ENCODE measurements around the gene SHQ1. TPM values are rescaled to one million over a fixed set of nuclear protein-coding genes. Genes with fewer than 3 reads are reported as not detected.
"Not testable (repeated sequence)": the region's sequence is repeated elsewhere in the genome, so short reads cannot be mapped to it uniquely, and the experiment has no call there.

SHQ1 gene
- total and polyA plus RNA-seq, 9 donors, result 6.6 to 30.0 (median 14.8) TPM

GRCh38 chr3:72744330-72744729 lies 103.9 kb downstream of the SHQ1 start:
- Histone ChIP-seq H3K36me3 (no peaks in the 10 kb centered on the region), H3K4me1 (ENCODE audit: insufficient read depth) (no peaks in the 10 kb centered on the region), H3K27ac (no peak overlapping the region), H3K4me3 (no peak overlapping the region), H3K9me3 (no peaks in the 10 kb centered on the region), H3K27me3 (no peaks in the 10 kb centered on the region)
- intact Hi-C loops (cut with DNase I), result no loop called here
- no peak for DNase-seq
- WGBS, 3 donors, result 6 to 24% (median 6%) methylated on average over 1 of the region's 1 CpG
- TF ChIP-seq POLR2A (IDR thresholded peaks at IDR 0.05), result no peak
- TF ChIP-seq EP300 (IDR thresholded peaks at IDR 0.05), result no peak
- TF ChIP-seq CTCF (IDR thresholded peaks at IDR 0.05), result no peak

- DNase-seq, result no peak
- Histone ChIP-seq H3K9me3 (no peaks in the 10 kb centered on the region), H3K27ac (no peak overlapping the region), H3K36me3 (no peaks in the 10 kb centered on the region), H3K27me3 (no peaks in the 10 kb centered on the region), H3K4me3 (no peak overlapping the region), H3K4me1 (ENCODE audit: insufficient read depth) (peaks cover 3% of the 10 kb centered on the region)
- TF ChIP-seq POLR2A (IDR thresholded peaks at IDR 0.05) (no peak), CTCF (IDR thresholded peaks at IDR 0.05) (no peak), EP300 (IDR thresholded peaks at IDR 0.05) (no peak)
- intact Hi-C loops (cut with DNase I), result no loop called here
- 91 to 95% (median 93%) methylated on average over 6 of the region's 6 CpGs for WGBS, 3 donors
These were observed 108.4 kb downstream of the SHQ1 start for GRCh38 chr3:72739531-72740466.

- 9 to 23% (median 13%) methylated on average over 33 to 53 of the region's 53 CpGs for WGBS, 3 donors
- peak in 2 of 5 donors; percentile 28 to 48 for DNase-seq
- Histone ChIP-seq H3K4me3 (peak overlapping the region; percentile 23), H3K27ac (no peak overlapping the region), H3K4me1 (ENCODE audit: insufficient read depth) (peaks cover 3% of the 10 kb centered on the region), H3K36me3 (no peaks in the 10 kb centered on the region), H3K27me3 (no peaks in the 10 kb centered on the region), H3K9me3 (no peaks in the 10 kb centered on the region)
- intact Hi-C loops (cut with DNase I), result no loop called here
- TF ChIP-seq POLR2A (IDR thresholded peaks at IDR 0.05), result no peak
- no peak for TF ChIP-seq CTCF (IDR thresholded peaks at IDR 0.05)
- TF ChIP-seq EP300 (IDR thresholded peaks at IDR 0.05), result no peak
These were observed 109.3 kb downstream of the SHQ1 start for GRCh38 chr3:72738752-72739530.

- H3K4me3 ChIP-seq; H3K36me3 ChIP-seq; H3K27me3 ChIP-seq; H3K27ac ChIP-seq; intact Hi-C loops (cut with DNase I); DNase-seq; H3K4me1 ChIP-seq (ENCODE audit: insufficient read depth); H3K9me3 ChIP-seq: not testable (repeated sequence)
- 95 to 98% (median 96%) methylated on average over 3 to 4 of the region's 4 CpGs for WGBS, 3 donors
These were observed 113.2 kb downstream of the SHQ1 start for GRCh38 chr3:72735072-72735471.
